ENCODE measurements around the gene ERBB4.

The ERBB4 gene

DNA sequence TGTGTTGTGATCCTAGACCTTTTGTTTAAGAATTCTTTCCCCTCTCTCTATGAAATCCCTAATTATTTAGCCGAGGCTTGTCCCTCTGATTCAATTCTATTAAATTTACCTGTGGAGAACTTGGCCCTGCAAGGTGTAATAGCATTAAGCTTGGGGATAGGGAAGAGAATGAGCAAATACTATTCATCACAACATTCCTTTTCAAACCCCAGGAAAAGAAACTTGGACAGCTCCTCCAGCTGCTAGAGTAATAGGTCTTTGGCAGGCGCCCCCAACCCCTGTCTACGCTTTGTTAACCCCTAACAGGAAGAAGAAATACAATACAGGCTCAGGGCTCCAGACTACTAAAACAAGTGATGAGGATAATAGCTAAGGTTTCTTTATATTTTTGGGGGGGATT is 1025.2 kb downstream of the ERBB4 start:
- TF ChIP-seq, protein P1, sequence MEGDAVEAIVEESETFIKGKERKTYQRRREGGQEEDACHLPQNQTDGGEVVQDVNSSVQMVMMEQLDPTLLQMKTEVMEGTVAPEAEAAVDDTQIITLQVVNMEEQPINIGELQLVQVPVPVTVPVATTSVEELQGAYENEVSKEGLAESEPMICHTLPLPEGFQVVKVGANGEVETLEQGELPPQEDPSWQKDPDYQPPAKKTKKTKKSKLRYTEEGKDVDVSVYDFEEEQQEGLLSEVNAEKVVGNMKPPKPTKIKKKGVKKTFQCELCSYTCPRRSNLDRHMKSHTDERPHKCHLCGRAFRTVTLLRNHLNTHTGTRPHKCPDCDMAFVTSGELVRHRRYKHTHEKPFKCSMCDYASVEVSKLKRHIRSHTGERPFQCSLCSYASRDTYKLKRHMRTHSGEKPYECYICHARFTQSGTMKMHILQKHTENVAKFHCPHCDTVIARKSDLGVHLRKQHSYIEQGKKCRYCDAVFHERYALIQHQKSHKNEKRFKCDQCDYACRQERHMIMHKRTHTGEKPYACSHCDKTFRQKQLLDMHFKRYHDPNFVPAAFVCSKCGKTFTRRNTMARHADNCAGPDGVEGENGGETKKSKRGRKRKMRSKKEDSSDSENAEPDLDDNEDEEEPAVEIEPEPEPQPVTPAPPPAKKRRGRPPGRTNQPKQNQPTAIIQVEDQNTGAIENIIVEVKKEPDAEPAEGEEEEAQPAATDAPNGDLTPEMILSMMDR (IDR thresholded peaks at IDR 0.05), result no peak
- no peak overlapping the region for H3K27ac ChIP-seq
- H3K4me3 ChIP-seq (ENCODE audit: low read depth in 1 of 2, low read length in 1 of 2), result no peak overlapping the region
- H3K36me3 ChIP-seq, result no peaks in the 10 kb centered on the region
- H3K27me3 ChIP-seq, result no peaks in the 10 kb centered on the region
- no peaks in the 10 kb centered on the region for H3K4me1 ChIP-seq (ENCODE audit: control insufficient read depth in 1 of 2, insufficient read depth in 1 of 2, low read depth in 1 of 2, low read length in 1 of 2)
- no peaks in the 10 kb centered on the region for H3K9me3 ChIP-seq

- H3K9me3 ChIP-seq, result no peaks in the 10 kb centered on the region
Observed at GRCh38 chr2:211512806-211513205, 1025.8 kb downstream of the ERBB4 start.

GRCh38 chr2:211503856-211504255 is 1034.7 kb downstream of the ERBB4 start:
- Histone ChIP-seq H3K27ac (no peak overlapping the region), H3K4me3 (ENCODE audit: low read depth in 1 of 2, low read length in 1 of 2) (no peak overlapping the region), H3K9me3 (no peaks in the 10 kb centered on the region), H3K4me1 (ENCODE audit: control insufficient read depth in 1 of 2, insufficient read depth in 1 of 2, low read depth in 1 of 2, low read length in 1 of 2) (no peaks in the 10 kb centered on the region), H3K36me3 (no peaks in the 10 kb centered on the region), H3K27me3 (no peaks in the 10 kb centered on the region)
- TF ChIP-seq, protein P1 (IDR thresholded peaks at IDR 0.05), result no peak

More at GRCh38 chr2:211512806-211513205, 1025.8 kb downstream of the ERBB4 start:
- Histone ChIP-seq H3K36me3 (no peaks in the 10 kb centered on the region), H3K4me1 (ENCODE audit: control insufficient read depth in 1 of 2, insufficient read depth in 1 of 2, low read depth in 1 of 2, low read length in 1 of 2) (no peaks in the 10 kb centered on the region), H3K27ac (no peak overlapping the region), H3K4me3 (ENCODE audit: low read depth in 1 of 2, low read length in 1 of 2) (no peak overlapping the region), H3K27me3 (no peaks in the 10 kb centered on the region)
- TF ChIP-seq, protein P1 (IDR thresholded peaks at IDR 0.05), result no peak

GRCh38 chr2:211503198-211503597 is 1035.4 kb downstream of the ERBB4 start:
- H3K4me3 ChIP-seq (ENCODE audit: low read depth in 1 of 2, low read length in 1 of 2), result no peak overlapping the region

GRCh38 chr2:211498551-211499205 is 1039.9 kb downstream of the ERBB4 start:
- Histone ChIP-seq H3K27me3 (no peaks in the 10 kb centered on the region), H3K4me1 (ENCODE audit: control insufficient read depth in 1 of 2, insufficient read depth in 1 of 2, low read depth in 1 of 2, low read length in 1 of 2) (no peaks in the 10 kb centered on the region), H3K27ac (no peak overlapping the region), H3K36me3 (no peaks in the 10 kb centered on the region), H3K9me3 (no peaks in the 10 kb centered on the region), H3K4me3 (ENCODE audit: low read depth in 1 of 2, low read length in 1 of 2) (no peak overlapping the region)
- TF ChIP-seq, protein P1 (IDR thresholded peaks at IDR 0.05), result no peak

More at GRCh38 chr2:211503198-211503597, 1035.4 kb downstream of the ERBB4 start:
- Histone ChIP-seq H3K27ac (no peak overlapping the region), H3K36me3 (no peaks in the 10 kb centered on the region), H3K4me1 (ENCODE audit: control insufficient read depth in 1 of 2, insufficient read depth in 1 of 2, low read depth in 1 of 2, low read length in 1 of 2) (no peaks in the 10 kb centered on the region), H3K9me3 (no peaks in the 10 kb centered on the region), H3K27me3 (no peaks in the 10 kb centered on the region)
- TF ChIP-seq, protein P1 (IDR thresholded peaks at IDR 0.05), result no peak
